Left cardiac atrium (tissue), 4 donors: ENCODE data around the gene NHERF1. TPM values are rescaled to one million over a fixed set of nuclear protein-coding genes. Genes with fewer than 3 reads are reported as not detected.
A peak's percentile ranks its signal among the peaks of the same experiment; 100 is the strongest.

Source experiments
- ATAC-seq, 2 donors: fragments of 200-7000 bp; cut with Tn5 transposase; one replicate each; pipeline ENCODE4 v1.9.1; 2020; ENCODE audit warnings: mild to moderate bottlenecking in 2 of 2, moderate library complexity in 2 of 2
- DNase-seq: peaks from one replicate; pipeline ENCODE4 v3.0.0-alpha.2; 2020
- intact Hi-C, 2 donors: fragments of 100-400 bp; cut with DNase I; formaldehyde crosslinking; loops; one replicate each; pipeline versions ENCODE4 v1.14.1 to v1.15.1; 2022 to 2023
- total RNA-seq, 2 donors: library from RNA; stranded (reverse); fragmentation: NEBNext Ultra II Directional; extraction: Animal tissue kit (Norgen Biotek cat#: 25700); gene quantifications; one replicate each; pipeline ENCODE4 v1.2.1, GENCODE V29; 2021
- donor health status: DM: no; HTN: yes; CAD: no.
- donor health status: DM: no; HTN: yes; CAD: no; lungs with severe emphysema.
- donor health status: DM: yes; HTN: yes; CAD: no.
- donor health status: Dilated cardiomyopathy.

The NHERF1 gene
- total RNA-seq, 2 donors from 2014 or later: 15.1 to 18.5 TPM

DNA sequence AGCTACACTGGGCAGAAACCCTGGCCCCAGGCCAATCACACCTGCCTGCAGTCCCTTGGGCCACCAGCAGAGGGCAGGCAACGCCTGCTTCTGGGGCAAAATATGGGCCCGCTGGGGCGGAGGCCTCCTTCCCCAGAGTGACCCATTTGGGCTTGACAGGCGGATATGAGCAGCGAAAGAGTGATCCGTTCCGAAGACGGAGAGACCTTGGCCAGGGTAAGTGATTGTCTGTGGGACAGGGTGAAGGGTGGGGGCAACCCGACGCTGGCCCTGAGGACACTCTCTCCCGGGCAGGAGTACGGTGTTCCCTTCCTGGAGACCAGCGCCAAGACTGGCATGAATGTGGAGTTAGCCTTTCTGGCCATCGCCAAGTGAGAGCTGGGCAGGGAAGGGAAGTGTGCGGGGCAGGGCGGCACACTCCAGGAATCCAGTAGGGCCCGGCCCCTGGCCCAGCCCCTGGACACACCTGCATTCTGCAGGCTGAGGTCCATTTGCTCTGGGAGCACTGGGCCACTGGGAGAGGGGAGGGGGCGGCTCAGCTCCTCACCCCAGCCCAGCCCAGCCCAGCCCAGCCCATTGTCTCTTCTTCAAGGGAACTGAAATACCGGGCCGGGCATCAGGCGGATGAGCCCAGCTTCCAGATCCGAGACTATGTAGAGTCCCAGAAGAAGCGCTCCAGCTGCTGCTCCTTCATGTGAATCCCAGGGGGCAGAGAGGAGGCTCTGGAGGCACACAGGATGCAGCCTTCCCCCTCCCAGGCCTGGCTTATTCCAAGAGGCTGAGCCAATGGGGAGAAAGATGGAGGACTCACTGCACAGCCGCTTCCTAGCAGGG is 3.5 kb upstream of the NHERF1 start:
- DNase-seq (peak; percentile 84), ATAC-seq (peak; percentile 13 to 19)
- intact Hi-C loops: loop anchor here (2.0 to 10.0 kb wide), 2 partner anchors 26 to 120 kb away; no protein-coding TSS in a partner anchor

DNA sequence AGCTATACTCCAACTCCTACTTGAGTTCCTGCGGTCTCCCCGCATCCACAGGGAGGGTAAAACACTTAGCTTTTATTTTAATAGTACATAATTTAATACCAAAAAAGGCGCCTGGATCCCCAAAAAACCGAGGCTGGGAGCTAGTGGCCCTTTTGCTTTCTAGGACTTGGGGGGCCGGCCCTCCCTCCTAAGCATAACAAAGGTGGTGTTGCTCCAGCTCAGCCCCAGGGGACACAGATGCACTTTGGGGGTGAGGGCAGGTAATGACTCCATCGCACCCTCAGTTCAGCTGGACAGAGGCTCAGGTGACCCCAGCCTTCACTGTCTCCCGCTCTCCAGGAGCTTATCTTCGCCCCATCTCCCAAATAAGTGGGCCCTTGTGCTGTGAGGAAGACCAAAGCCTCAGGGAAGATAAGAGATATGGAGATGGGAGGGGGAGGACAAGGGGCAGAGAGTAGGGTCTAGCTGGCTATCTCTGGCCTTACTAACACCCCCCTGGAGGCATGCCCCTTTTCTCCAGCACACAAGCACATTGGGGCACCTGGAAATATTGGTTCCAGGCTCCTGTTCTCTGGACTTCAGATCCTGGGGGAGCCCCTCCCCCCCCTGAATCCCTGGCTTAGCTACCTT is 2.8 kb upstream of the NHERF1 start:
- DNase-seq: no peak
- ATAC-seq: no peak
- intact Hi-C loops: loop anchor here (2.0 to 10.0 kb wide), 2 partner anchors 25 to 119 kb away; no protein-coding TSS in a partner anchor

GRCh38 chr17:74746376-74746775 is 2.1 kb upstream of the NHERF1 start:
- intact Hi-C loops: loop anchor here in 1 of 2 donors (10.0 kb wide), 1 partner anchor 118 kb away; no protein-coding TSS in a partner anchor
- ATAC-seq (no peak), DNase-seq (no peak)

GRCh38 chr17:74746922-74747321 is 1.5 kb upstream of the NHERF1 start:
- intact Hi-C loops: loop anchor here in 1 of 2 donors (10.0 kb wide), 1 partner anchor 118 kb away; no protein-coding TSS in a partner anchor
- no peak for ATAC-seq
- DNase-seq: no peak

DNA sequence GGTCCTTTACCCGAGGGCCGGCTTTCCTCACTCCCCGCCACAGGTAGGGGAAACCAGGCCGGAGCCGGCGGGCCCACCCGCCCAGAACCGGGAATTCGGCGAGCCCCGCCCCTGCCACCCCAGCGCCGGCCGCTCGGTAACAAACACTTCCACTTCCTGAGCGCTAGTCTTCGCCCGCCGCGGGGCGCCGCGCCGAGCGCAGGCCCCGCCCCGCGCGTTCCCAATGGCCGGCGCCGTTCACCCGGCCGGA is 224 bp upstream of the NHERF1 start:
- ATAC-seq (no peak), DNase-seq (no peak)
- intact Hi-C loops: loop anchor here in 1 of 2 donors (10.0 kb wide), 1 partner anchor 117 kb away; no protein-coding TSS in a partner anchor

- ATAC-seq (peak in 1 of 2 donors; percentile 3), DNase-seq (no peak)
- intact Hi-C loops: loop anchor here in 1 of 2 donors (10.0 kb wide), 1 partner anchor 115 kb away; no protein-coding TSS in a partner anchor
Observed at GRCh38 chr17:74749279-74750038, 1.0 kb downstream of the NHERF1 start.

- ATAC-seq: no peak
- intact Hi-C loops: no loop called here
- DNase-seq: no peak
Observed at GRCh38 chr17:74750039-74750326, 1.6 kb downstream of the NHERF1 start.

DNA sequence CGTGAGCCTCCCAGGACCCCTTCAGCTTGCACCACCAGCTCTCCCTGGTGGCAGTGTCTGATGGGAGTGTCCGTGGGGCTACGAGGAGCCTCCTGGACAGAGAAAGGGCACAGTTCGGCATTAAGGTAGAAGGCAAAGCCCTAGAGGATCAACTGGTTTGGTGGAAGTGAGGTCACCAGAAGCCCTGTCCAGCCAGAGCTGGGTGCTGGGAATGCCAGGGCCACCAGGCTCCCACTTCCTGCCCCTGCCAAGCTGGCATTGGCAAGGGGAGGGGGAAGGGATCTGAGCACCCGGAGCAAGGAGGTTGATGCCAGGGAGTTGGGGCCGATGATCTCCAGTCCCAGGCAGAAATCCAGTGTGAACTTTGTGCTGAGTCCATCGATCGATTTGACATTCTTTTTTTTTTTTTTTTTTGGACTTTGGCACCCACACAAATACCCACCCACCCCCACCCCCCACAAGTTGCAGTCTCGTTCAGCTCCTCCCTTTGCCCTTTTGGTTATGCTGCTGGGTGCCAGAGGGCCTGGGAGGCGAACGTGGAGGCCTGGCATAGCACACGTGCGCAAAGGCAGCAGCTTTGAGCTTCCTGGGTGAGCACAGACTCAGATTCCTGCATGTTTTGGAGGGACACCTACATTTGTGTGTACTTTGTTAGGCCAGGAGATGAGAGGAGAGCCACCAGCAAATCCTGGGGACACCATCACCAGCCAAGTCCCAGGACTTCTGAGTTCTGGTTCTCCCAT is 2.1 kb downstream of the NHERF1 start:
- intact Hi-C loops: no loop called here
- ATAC-seq: no peak
- DNase-seq: no peak

DNA sequence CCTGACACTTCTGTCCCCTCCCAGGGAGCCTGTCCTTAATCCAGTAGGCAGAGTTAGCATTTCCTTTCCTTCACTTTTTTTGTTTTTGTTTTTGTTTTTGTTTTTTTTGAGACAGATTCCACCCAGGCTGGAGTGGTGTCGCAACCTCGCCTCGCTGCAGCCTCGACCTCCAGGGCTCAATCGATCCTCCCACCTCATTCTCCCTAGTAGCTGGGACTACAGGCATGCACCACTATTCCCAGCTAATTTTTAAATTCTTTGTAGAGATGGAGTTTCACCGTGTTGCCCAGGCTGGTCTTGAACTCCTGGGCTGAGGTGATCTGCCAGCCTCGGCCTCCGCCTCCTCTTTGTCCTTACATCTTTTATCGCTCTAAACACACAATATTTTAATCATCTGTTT is 4.0 kb downstream of the NHERF1 start:
- intact Hi-C loops: no loop called here
- DNase-seq: no peak
- no peak for ATAC-seq

- DNase-seq: no peak
- intact Hi-C loops: no loop called here
- no peak for ATAC-seq
Observed at GRCh38 chr17:74752822-74753401, 4.5 kb downstream of the NHERF1 start.

GRCh38 chr17:74754832-74755231 is 6.4 kb downstream of the NHERF1 start:
- ATAC-seq (no peak), DNase-seq (no peak)
- intact Hi-C loops: no loop called here

- intact Hi-C loops: no loop called here
- no peak for ATAC-seq
- DNase-seq: no peak
Observed at GRCh38 chr17:74755533-74755932, 7.1 kb downstream of the NHERF1 start.

DNA sequence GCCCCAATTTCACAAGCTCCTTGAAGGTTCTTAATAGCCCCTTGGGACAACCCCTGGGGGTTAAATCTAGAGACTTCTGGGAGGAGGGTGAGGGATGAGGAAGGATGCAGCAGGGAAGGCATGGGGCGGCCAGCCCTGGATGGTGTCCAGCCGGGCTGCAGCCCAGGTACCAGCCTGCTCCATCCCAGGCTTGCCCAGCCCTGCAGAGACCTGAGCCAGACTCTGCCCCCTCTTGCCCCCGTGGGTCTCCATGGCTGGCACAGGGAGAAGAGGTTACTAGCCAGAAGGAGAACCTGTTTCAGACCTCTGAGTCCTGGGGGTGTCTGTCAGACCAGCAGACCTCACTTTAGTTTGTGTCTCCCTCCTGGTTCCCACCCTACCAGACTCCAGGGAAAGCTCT is 8.5 kb downstream of the NHERF1 start:
- peak in 1 of 2 donors; percentile 63 for ATAC-seq
- intact Hi-C loops: no loop called here
- DNase-seq: no peak

- ATAC-seq (peak in 1 of 2 donors; percentile 16), DNase-seq (peak; percentile 48)
- intact Hi-C loops: no loop called here
Observed at GRCh38 chr17:74757502-74757901, 9.1 kb downstream of the NHERF1 start.

GRCh38 chr17:74757931-74758847 is 9.8 kb downstream of the NHERF1 start:
- DNase-seq (peak; percentile 57), ATAC-seq (peak; percentile 44 to 63)
- intact Hi-C loops: no loop called here

DNA sequence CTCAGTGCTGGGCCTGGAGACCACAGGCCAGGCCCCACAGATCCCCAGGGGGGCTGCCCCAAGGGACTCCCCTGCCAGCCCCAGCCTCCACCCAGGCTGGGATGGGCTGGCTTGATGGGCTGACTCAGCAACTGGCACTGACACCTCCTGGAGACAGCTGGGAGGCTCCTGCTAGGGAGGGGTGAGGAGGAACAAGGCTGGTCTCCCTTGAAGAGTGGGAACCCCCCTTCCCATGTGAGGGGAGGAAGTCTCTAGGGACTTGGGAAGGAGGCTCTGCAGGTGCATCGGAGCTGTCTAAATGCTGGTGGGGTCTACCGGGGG is 10.4 kb downstream of the NHERF1 start:
- DNase-seq: no peak
- intact Hi-C loops: no loop called here
- ATAC-seq: peak; percentile 47 to 75

DNA sequence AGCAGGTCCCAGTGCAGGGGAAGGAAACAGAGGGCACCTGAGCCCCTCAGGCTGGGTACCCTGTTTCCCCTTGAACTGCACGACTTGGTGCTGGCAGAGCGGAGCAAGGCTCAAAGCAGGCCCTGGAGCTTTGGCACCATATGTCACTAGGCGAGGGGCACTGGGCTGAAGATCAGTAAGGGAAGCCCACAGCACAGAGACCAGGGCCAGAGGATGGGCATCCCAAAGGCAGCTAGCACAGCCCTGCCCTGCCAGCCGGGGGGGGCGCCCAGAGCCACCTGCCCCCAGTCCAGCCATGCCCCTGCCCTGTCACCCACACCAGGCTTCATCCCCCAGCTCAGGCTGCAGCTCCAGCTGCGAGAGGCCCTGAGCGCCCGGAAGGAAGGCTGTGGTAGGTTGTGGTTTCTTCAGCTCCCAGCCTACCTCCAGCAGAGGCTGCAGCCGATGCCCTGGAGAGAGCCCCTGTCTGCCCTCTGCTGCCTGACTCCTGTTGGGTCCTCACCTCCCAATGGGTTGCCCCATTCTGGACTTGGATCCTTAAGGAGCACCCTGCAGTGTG is 10.9 kb downstream of the NHERF1 start:
- ATAC-seq: no peak
- no peak for DNase-seq
- intact Hi-C loops: no loop called here

- DNase-seq (no peak), ATAC-seq (no peak)
- intact Hi-C loops: no loop called here
Observed at GRCh38 chr17:74759941-74760340, 11.5 kb downstream of the NHERF1 start.
